Nephron (organoid): ENCODE data around the gene ADPRM.

Experiments used
- H3K27ac Mint-ChIP-seq, 3 experiments: 2 replicates each; pipeline ENCODE4 v1.8.0; 2020; ENCODE audit warnings: mixed read lengths in 3 of 3, mild to moderate bottlenecking in 2 of 3, moderate library complexity in 1 of 3
- H3K27me3 Mint-ChIP-seq: 2 replicates; pipeline ENCODE4 v1.8.0; 2021; ENCODE audit warnings: low read depth, mild to moderate bottlenecking, moderate library complexity, mixed read lengths
- H3K36me3 Mint-ChIP-seq: 2 replicates; pipeline ENCODE4 v1.8.0; 2020; ENCODE audit warnings: low read depth, mixed read lengths
- H3K4me1 Mint-ChIP-seq: 2 replicates; pipeline ENCODE4 v1.8.0; 2020; ENCODE audit warnings: mixed read lengths
- H3K4me3 Mint-ChIP-seq, 3 experiments: 2 replicates each; pipeline ENCODE4 v1.8.0; 2020; ENCODE audit warnings: mild to moderate bottlenecking in 3 of 3, mixed read lengths in 3 of 3, moderate library complexity in 2 of 3
- H3K9me3 Mint-ChIP-seq: 2 replicates; pipeline ENCODE4 v1.8.0; 2020; ENCODE audit warnings: mixed read lengths
- TF ChIP-seq, protein P1 (sequence below), 3 experiments: fragments of 200-600 bp; sonication (generic); IDR thresholded peaks; one replicate each; pipeline ENCODE4 v1.5.0; 2021; ENCODE audit warnings: antibody characterized with exemption in 3 of 3; ENCODE audit not compliant: unreplicated experiment in 3 of 3

Gene ADPRM

DNA sequence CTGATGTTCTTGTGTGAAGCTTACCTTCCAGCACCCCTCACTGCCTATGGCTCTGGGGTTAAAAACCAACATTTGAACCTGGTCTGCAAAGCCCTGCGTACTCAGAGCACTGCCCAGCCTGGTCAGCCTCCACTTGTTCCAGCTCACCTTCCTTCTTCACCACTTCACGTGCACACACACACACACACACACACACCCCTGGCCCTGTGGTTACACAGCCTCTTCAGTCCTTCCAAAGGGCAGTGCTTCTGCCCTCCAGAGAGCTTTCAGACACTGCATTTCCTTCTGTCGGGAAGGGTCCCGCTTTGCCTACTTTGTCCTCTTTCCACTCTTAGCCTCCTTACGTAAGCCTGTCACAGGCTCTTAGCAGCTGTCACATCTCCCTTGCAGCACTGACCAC, 42.0 kb downstream of the ADPRM start:
- Mint-ChIP-seq H3K9me3 (no peaks in the 10 kb centered on the region), H3K27ac (no peak overlapping the region), H3K36me3 (no peaks in the 10 kb centered on the region), H3K27me3 (peaks cover 12% of the 10 kb centered on the region), H3K4me1 (peaks cover 11% of the 10 kb centered on the region), H3K4me3 (no peak overlapping the region)
- TF ChIP-seq, protein P1, sequence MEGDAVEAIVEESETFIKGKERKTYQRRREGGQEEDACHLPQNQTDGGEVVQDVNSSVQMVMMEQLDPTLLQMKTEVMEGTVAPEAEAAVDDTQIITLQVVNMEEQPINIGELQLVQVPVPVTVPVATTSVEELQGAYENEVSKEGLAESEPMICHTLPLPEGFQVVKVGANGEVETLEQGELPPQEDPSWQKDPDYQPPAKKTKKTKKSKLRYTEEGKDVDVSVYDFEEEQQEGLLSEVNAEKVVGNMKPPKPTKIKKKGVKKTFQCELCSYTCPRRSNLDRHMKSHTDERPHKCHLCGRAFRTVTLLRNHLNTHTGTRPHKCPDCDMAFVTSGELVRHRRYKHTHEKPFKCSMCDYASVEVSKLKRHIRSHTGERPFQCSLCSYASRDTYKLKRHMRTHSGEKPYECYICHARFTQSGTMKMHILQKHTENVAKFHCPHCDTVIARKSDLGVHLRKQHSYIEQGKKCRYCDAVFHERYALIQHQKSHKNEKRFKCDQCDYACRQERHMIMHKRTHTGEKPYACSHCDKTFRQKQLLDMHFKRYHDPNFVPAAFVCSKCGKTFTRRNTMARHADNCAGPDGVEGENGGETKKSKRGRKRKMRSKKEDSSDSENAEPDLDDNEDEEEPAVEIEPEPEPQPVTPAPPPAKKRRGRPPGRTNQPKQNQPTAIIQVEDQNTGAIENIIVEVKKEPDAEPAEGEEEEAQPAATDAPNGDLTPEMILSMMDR (IDR thresholded peaks at IDR 0.05; ENCODE audit: unreplicated experiment in 3 of 3), result no peak

DNA sequence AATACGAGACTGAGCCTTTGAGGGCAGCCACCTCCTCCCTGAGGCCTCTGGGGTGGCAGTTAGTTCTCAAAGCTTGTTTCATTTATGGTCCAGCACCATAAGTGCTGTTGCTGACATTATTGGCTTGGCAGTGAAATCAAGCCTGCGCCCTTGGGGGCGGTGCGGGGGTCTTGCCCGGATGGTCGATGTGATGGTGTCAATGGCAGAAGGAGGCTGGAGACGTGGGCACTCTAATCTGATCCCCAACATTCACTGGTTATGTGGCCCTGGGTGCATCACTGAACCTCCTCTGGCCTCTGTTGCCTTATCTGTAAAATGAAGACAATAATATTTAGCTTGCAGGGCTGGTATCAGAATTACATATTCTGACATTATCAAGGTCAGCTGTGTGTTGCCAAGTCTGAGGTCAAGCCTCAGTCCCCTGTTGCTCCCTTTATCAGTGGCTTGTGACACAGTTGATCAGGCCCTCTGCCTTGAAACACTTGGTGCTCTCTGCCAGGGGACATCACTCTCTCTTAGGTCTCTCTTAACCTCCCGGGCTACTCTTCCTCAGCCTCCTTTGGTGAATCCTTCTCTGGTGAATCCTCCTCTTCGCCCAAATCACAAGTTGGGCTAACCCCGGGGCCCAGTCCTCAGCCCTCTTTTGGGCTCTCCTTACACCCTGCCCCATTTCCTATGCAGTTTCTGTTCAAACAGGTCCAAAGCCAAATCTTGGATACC, 44.2 kb downstream of the ADPRM start:
- Mint-ChIP-seq H3K36me3 (no peaks in the 10 kb centered on the region), H3K4me1 (peaks cover 22% of the 10 kb centered on the region), H3K4me3 (no peak overlapping the region), H3K27me3 (peaks cover 8% of the 10 kb centered on the region), H3K9me3 (no peaks in the 10 kb centered on the region), H3K27ac (no peak overlapping the region)
- TF ChIP-seq, protein P1 (IDR thresholded peaks at IDR 0.05; ENCODE audit: unreplicated experiment in 3 of 3), result no peak

DNA sequence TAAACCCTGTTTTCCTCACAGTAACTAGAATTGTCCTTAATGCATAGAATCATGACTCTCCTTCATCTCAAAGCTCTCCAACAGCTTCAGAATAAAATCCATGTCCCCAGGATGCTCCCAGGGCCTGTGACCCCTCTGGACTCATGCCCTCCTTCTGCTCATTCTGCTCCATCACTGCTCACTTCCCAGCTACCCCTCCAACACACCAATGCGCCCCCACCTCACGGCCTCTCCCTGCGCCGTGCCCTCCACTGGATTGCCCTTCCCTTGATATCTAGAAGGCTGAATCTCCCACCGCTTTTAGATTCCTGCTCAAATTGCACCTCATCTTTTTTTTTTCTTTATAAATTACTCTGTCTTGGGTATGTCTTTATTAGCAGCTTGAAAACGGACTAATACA, 45.0 kb downstream of the ADPRM start:
- TF ChIP-seq, protein P1 (IDR thresholded peaks at IDR 0.05; ENCODE audit: unreplicated experiment in 3 of 3), result no peak
- no peak overlapping the region for H3K4me3 Mint-ChIP-seq
- H3K4me1 Mint-ChIP-seq, result peaks cover 25% of the 10 kb centered on the region
- peaks cover 8% of the 10 kb centered on the region for H3K27me3 Mint-ChIP-seq
- no peaks in the 10 kb centered on the region for H3K36me3 Mint-ChIP-seq
- no peaks in the 10 kb centered on the region for H3K9me3 Mint-ChIP-seq
- H3K27ac Mint-ChIP-seq, result no peak overlapping the region

DNA sequence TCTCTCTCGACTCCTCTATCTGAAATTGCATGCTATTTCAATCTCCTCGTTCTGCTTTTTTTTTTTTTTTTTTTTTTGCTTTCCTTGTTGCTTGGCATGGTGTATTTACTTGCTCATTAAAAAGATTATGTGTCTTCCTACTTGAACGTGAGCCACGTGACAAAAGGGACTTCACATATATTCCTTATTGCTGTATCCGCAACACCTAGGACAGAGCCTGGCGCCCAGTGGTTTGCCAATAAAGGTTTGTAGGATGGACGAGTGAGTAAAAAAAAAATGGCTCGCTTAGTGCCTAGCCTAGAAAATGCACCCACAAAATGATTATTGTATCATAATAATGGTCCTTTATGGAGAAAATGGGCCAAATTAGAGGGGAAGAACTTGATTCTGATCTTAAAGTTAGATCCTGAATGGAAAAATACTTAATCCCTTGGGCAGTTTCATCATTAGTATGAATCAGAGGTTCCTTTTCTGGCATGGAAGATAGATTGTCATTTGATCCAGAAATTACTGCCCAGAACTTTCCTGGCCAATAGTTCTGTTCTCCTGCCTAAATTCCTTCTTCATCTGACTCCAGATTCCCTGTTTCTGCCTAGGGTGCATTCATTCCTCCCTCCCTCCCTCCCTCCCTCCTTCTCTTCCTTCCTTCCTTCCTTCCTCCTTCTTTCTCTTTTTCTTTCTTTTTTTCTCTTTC, 46.1 kb downstream of the ADPRM start:
- H3K4me1 Mint-ChIP-seq, result peaks cover 31% of the 10 kb centered on the region
- no peak overlapping the region for H3K4me3 Mint-ChIP-seq
- H3K27ac Mint-ChIP-seq, result no peak overlapping the region
- H3K9me3 Mint-ChIP-seq, result no peaks in the 10 kb centered on the region
- H3K27me3 Mint-ChIP-seq, result peaks cover 5% of the 10 kb centered on the region
- H3K36me3 Mint-ChIP-seq, result no peaks in the 10 kb centered on the region
- TF ChIP-seq, protein P1 (IDR thresholded peaks at IDR 0.05; ENCODE audit: unreplicated experiment in 3 of 3), result no peak

DNA sequence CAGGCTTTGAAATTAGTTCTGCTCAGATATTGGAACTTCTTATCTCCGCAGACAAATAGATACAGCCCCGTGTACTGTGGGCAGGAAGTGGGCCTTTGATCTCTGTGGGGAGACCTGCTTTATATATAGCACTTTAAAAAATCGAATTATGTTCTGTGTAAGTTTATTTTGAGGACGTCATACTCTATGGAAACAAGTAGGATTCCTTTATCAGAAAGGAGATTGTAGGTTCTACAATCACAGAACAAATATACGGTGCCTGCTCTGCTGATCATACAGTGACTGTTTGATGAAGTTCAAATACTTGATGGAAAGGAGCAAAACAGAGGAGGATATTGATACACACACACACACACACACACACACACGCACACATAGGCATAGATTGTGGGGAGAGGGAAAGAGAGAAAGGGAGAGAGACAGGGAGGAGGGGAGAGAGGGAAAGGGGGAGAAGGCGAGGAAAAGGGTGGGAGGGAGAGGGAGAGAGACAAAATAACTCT, 47.2 kb downstream of the ADPRM start:
- H3K9me3 Mint-ChIP-seq, result no peaks in the 10 kb centered on the region
- H3K36me3 Mint-ChIP-seq, result no peaks in the 10 kb centered on the region
- H3K27ac Mint-ChIP-seq, result no peak overlapping the region
- peaks cover 28% of the 10 kb centered on the region for H3K4me1 Mint-ChIP-seq
- TF ChIP-seq, protein P1 (IDR thresholded peaks at IDR 0.05; ENCODE audit: unreplicated experiment in 3 of 3), result no peak
- no peak overlapping the region for H3K4me3 Mint-ChIP-seq
- H3K27me3 Mint-ChIP-seq, result peaks cover 12% of the 10 kb centered on the region
